Measurements from ENCODE around the gene NPTX1.

NPTX1 gene

DNA sequence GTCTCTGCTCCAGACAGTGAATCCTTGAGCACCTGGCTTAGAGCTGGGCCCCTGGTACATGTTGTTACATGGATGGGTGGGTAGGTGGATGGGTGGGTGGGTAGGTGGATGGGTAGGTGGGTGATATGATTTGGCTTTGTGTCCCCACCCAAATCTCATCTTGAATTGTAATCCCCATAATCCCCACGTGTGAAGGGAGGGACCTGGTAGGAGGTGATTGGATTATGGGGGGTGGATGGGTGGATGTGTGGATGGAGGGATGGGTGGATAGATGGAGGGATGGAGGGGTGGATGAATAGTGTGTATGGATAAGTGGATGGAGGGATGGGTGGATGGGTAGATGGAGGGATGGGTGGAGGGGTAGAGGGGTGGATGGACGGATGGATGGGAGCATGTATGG is 26.6 kb upstream of the NPTX1 start:
- DNase-seq = no peak

DNA sequence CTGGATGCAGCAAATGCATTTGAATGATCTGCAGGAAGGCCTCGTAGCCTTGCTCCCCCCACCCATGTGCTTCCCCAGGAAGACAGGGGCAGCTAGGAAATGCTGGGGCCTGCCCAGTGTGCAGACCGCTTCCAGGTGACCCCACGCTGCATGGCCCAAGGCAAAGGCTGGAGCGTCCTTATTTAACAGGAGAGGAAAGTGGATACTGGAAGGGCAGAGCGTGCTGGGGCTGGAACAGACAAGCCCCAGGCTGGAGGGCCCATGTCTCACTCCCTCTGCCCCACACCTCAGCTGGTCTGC is 26.1 kb upstream of the NPTX1 start:
- no peak for DNase-seq

DNA sequence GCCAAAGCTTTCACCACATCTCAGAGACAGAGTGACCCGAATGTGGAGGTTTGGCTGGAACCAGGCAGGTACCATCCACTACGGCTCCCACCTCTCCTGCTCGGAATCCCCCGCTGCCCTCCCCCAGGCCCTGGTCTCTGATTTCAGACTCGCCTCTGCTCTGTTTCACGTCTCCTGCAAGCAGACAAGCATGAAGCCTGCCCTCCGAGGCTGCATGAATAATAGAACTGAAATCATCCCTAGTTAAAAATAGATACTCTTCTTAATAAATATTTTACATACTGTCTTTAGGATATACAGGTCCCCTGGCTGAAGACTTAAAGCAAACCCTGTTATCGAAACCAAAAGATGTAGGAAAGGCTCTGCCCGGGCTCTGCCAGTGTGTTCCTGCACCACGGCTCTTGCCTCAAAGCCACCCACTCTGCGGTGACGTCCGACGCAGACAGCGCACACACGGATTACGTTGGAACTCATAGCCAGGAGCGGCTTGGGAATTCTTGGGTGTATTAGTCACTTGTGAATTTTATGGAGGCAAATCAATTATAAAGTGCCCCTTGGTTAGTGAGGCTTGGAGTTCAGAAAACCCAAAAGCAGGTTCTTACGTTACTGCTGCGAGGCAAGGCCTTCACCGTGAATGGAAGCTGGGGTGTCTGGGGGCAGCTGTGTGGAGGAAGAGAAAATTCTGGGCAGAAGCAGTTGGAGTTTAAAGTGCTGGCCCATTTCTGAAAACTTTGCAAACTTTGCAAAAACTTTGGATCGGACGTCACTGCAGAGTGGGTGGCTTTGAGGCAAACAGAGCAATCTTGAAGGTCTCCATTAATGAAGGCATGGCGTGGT is 25.6 kb upstream of the NPTX1 start:
- DNase-seq = no peak

DNA sequence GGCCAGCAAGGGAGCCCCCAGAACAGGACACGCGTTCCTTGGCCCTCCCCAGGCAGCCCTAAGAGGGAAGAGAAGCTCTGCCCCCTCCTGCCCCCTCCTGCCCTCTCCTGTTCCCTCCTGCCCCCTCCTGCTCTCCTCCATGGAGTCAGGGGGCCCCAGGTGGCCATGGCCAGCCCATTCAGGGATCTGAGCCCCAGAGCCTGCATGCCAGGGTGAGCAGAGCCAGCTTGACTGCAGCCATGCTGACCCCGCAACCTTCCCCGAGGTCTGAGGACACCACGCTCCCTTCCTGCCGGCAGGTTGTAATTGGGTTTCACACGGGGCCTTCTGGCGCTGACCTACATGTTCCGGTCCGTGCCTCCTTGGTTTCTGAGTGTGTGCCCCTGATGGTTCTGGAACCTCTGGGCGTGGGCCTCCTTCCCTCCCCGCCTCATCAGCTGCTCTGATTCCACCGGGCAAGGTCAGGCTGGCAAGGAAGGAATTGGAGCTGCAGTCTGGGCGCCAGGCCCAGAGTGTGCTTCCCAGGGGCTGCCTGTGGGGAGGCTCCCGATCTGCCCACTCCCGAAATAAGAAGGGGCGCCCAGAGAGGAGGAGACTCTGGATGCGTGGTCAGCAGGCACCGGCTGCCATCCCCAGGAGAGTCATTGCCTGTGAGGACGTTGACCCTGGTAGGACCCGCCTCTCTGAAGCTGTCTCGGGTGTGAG is 23.7 kb upstream of the NPTX1 start:
- no peak for DNase-seq

DNA sequence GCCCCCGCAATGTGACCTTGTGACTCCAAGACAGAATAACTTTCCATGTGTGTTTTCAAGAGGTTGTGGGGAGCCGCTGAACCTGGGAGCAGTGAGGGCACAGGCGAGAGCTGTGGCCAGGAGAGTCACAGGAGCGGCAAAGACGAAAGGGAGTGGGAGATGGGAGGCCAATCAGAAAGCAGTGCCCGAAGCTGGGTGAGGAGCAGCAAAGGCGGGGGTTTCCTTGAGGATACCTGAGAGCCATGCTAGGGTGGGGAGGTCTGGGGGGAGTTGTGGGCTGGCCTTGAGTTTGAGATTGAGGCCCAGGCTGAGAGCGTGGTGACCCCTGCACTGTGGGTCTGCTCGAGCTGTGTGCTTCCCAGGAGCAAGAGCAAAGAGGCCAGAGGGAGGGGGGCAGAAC is 23.2 kb upstream of the NPTX1 start:
- DNase-seq = no peak

DNA sequence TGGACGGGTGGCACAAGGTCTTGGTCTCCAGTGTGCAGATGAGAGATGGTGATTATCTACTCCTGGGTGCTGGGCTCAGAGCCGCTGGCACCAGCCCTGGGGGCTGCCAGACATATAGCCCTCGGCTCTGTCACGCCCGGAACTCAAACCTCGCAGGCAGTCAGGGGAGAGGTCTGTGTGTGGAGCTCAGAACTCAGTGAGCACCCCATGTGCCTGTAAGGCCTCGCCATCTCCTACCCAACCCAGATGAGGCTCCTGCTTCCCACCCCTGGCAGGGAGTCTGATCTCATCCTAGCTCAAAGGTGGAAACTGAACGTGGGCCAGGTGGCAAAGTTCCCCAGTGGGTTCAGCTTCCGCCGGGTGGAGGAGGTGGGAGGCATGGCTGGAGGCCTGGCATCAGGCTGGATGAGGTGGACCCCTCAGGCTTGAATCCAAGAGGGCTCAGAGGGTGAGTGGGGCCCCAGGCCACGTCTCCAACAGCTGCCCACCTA is 22.6 kb upstream of the NPTX1 start:
- DNase-seq = no peak

DNA sequence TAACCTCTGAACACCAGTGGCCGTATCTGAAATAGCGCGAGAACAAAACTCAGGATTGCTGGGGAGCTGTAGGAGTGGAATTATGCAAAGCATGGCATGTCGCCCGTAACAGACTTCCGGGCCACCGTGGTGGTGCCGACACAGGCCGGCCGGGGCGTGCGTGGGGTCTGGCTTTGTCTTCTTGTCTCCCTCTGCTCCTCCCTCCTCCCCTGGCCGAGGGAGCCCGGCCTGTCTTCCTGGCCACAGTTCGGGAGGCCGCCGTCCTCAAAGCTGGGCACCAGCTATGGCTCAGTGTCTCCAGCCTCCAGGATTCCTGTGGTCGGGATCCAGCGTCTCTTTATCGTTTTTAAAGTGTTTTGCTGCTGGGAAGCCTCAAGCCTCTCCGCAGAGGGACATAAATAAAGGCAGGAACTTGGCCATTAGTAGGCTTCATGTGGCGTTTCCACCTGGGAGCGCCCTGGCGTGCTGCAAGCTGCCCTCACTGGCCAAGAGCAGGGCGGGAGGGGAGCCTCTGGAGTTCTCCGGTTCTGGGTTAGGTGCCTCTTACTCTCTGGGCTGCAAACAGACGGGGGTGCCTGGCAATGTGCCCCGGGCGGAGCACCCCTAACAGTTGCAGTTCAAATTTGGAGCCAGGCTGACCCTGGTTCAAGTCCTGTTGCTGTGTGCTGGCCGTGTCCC is 22.0 kb upstream of the NPTX1 start:
- no peak for DNase-seq

DNA sequence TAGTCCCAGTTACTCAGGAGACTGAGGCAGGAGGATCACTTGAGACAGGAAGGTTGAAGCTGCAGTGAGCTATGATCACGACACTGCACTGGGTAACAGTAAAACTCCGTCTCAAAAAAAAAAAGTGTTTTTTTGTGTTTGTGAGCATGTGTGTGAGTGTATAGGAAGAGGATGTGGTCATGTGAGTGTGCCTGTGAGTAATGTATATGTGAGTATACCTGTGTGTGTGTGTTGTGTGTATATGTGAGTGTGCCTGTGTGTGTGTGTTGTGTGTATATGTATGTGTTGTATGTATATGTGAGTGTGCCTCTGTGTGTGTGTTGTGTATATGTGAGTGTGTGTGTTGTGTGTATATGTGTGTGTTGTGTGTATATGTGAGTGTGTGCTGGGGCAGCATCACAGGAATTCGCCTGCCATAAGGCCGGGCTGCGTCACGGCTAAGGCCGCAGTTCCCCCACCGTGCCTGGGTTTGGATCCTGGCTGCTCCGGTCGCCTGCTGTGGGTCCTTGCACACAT is 21.4 kb upstream of the NPTX1 start:
- no peak for DNase-seq

DNA sequence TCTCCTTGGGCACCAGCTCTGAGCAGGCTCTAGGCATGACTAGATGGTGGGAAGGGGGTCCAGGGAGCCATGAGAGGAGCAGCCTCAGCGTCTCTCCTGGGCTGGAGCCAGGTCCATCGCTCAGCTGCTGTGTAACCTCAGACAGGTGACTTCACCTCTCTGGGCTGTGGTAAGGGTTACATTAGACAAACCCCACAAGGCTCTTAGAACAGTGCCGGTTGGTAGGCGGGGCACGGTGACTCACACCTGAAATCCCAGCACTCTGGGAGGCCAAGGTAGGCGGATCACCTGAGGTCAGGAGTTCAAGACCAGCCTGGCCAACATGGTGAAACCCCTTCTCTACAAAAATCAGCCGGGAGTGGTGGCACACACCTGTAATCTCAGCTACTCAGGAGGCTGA is 18.1 kb upstream of the NPTX1 start:
- DNase-seq = no peak

DNA sequence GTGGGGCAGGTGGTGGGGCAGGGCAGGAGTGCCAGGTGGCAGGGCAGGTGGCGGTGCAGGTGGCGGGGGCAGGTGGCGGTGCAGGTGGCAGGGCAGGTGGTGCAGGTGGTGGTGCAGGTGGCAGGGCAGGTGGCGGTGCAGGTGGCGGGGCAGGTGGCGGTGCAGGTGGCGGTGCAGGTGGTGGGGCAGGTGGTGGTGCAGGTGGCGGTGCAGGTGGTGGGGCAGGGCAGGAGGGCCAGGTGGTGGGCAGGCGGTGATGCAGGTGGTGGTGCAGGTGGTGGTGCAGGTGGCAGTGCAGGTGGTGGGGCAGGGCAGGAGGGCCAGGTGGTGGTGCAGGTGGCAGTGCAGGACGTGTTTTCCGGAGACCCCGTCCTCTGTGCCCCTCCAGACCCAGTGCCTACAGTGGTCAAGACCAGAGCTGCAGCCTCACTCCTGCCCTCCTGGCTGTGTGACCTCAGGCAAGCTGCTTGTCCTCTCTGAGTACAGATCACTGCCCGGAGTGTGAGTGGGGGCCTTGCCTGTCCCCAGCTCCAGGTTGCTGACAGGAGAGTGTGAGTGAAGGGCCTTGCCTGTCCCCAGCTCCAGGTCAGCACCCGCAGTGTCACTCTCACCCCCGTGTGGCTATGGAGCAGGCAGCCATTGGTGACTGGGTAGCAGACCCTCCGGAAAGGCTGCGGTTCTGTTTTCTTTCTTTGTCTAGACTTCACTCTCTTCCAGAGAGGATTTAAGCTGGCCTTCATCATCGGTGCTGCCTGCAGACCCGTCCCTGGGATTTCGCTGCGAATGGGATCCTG is 16.1 kb upstream of the NPTX1 start:
- no peak for DNase-seq

DNA sequence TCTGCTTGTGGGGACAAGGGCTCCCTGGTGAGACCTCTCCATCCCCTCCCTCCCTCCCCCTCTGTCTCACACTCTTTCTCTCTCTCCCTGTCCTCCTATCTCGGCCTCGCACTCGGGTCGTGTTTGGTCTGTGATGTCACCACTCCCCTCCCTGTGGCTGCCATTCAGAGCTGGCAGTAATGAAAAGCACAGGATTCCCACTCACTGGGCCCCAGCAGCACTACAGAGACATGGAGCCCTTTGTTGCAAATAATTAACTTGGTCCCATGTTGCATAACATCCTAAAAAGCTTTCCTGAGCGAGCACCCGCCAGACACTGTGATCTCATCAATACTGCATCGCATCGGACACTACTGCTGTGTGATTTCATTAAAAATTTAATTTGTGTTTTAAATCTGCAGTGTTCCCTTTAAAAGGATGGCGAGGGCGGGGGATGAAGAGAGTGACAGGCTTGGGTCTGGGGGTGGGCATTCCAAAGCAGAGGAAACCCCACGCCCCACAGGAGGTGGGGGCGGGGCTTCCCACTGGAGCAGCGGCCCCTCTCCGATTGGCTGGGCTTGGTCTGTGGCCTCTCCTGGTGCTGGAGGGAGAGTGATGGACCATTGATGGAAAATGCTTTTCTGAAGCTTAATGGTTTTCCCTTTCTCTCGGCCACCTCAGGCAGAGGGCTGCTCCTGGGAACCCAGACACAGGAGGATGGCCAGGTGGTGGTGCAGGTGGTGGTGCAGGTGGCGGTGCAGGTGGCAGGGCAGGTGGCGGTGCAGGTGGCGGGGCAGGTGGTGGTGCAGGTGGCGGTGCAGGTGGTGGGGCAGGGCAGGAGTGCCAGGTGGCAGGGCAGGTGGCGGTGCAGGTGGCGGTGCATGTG is 15.3 kb upstream of the NPTX1 start:
- no peak for DNase-seq

DNA sequence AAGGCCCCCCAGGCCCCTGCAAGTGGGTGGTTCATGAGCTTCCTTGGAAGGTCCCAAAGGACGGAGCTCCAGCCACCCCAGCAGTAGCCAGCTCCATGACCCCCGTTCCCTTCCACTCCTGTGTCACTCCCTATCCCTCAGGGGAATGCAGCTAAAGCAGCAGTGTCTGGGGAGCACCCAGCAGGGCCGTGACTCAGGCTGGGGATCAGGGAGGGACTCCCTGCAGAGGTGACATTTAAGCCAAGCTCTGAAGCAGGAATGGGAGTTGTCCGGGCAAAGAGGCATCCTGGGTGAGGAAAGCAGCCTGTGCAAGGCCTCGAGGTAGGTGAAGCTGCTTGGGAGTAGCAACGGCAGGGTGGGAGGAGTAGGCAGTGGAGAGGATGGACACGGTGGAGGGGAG is 11.1 kb upstream of the NPTX1 start:
- DNase-seq = no peak

DNA sequence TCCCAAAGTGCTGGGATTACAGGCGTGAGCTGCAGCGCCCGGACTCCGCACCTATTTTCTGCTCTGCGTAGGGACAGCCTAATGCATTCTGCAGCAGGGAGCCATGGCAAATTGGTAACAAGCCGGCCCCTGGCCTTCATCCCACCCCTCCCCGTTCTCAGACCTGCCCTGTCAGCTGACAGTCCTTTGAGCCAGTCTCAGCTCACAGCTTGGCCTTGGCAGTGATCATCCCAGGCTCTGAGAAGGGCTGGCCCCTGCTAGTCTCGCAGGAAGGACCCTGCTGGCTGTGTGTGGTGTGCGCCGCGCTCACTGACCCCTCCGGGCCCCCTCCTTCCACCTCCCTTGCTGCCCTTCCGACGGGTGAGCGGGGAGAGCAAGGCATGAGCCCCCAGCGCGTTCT is 10.3 kb upstream of the NPTX1 start:
- no peak for DNase-seq

DNA sequence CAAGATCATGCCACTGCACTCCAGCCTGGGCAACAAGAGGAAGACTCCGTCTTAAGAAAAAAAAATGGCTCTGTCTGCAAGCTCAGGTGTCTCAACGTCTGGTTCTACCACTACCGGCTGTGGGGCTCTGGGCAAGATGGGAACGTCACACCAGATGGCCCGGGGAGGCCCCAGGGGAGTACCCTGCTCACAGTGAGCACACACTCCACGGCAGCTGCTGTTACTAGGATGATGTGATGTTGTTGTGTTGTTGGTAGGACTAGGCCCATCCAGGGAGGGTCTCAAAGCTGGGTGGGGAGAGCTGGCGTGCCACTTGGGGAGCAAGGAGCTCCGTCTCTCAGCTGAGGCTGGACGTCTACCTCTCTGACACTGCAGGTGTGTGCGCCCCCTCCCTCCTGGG is 9.4 kb upstream of the NPTX1 start:
- no peak for DNase-seq

DNA sequence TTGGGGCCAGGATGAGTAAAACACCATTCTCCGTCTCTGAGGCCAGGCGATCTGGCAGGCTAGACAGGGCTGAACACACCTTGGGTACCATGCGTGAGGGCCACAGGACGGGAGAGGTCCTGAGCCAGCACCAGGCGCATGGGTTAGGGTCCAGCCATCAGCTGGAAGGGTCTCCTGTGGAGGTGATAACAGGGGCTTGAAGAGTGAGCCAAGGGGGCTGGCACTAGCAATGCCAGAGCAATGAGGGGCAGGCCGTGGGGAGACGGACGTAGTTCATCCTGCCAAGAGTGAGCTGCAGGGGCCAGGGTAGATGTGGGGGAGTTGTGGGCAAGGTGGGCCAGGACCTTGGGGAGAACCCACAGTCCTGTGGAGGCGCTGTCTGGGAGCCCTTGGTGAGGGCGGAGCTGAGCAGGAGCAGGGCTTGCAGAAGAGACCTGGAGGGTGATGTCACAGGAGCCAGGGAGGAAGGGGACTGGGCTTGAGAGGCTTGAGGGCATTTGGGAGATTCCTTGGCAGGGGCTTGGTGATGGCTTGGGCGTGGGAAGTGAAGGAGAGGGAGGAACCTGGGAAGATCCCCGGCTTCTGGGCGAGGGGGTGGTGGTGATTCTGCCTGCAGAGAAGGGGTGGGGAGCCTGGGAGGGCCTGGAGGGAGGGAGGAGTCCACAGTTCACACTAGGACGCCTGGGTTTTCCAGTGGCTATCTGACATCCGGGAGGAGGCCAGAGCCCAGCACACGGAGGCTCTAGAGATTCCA is 6.3 kb upstream of the NPTX1 start:
- DNase-seq = no peak

DNA sequence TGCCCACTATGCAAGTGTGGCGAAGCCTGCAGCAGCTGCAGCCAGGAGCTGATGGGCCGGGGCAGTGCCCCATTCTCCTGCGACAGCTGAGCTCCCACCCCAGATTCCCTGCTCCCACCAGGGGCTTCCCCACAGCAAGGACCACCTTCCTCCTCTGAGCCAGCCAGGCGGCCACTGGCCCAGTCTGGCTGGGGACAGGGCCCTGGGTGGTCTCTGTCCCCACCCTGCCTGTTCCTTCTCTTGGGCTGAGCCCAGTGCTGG is 5.6 kb upstream of the NPTX1 start:
- DNase-seq = no peak

DNA sequence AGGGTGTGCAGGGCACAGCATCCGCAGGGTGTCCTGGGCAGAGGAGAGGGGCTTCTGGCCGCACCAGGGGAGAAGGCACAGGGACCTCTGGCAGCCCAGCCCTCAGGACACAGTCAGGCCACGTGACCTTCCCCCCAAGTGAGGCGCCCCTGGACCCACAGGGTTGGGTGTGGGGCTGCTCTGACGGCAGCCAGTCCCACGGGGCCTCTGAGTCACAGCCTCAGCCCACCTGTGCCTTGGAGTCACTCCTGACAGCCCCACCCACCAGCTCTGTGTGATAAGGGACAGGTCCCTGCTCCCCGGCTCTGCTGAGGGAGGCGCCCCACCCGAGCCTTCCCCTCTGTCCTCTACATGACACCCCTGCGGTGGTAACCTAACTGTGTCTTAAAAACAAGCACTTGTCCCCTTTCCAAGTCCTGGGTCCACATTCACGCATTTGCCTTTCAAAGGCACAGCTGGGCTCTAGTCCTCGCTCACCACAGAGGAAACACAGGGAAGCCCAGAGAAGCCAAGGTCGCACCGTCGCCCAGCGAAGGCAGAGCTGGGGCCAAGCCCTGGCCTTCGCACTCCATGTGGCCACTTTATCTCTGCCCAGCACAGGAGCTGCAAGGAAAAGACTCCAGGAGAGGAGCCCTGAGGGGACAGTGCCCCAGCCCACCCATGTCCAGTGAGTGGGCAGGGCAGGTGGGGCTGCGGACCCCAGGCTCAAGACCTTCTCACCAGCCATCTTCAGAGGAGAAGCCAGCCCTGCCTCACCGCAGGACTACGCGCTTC is 5.1 kb upstream of the NPTX1 start:
- no peak for DNase-seq

DNA sequence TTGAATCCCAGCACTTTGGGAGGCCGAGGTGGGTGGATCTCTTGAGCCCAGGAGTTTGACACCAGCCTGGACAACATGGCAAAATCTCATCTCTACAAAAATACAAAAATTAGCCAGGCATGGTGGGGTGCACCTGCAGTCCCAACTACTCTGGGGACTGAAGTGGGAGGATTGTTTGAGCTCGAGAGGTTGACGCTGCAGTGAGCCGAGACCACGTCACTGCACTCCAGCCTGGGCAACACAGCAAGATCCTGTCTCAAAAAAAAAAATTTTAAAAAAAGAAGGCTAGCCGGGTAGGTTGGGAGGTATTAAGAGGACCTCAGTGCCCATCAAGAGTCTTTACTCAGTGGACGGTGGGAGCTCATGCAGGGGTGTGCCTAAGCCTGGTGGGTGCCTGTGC is 3.8 kb upstream of the NPTX1 start:
- DNase-seq = no peak

DNA sequence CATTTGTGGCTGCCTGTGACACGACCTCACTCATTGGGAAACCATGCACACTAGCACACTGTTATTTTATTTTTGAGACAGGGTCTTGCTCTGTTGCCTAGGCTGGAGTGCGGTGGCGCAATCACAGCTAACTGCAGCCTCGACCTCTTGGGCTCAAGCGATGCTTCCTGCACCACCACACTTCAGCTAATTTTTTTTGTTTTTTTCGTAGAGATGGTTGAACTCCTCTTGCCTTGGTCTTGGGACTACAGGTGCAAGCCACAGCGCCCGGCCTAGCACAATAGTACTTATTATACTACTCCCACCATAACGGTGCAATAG is 2.8 kb upstream of the NPTX1 start:
- DNase-seq = no peak

DNA sequence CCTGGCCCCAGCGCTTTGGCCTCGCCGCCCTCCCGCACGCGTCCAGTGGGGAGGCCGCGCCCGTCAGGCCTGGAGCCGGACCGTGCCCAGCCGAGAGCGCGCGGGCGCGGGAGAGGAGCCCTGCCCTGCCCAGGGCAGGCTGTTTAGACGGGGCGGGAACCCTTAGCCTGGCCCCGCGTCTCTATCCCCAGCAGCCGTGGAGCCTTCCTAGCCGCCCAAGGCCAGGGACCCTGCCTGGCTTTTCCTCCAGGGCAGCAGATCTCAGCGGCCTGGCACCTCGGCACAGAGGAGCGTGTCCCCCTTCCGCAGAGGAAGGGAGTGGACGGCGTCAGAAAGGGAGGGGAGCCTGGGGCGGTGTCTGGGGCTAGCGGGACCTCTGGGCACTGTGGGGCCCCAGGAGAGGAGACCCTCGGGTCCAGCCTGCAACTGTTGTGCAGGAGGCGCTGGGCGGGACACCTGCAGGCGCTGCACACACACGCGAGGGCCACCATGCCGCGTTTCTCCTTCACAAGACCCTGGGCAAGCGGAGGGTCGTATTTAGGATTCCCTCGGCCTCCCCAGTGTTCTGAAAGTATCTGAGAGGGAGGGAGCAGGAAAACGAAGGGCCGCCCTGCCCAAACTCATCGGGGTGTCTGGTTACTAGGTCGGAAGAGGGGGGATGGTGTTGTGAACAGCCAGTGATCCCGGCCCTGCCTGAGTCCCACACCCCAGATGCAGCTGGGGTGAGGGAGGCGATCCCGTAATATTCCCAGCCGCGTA is 2.3 kb upstream of the NPTX1 start:
- no peak for DNase-seq
